AG10803 (cell line): ENCODE data around the gene OR7A5.
"Not testable (repeated sequence)": the region's sequence is repeated elsewhere in the genome, so short reads cannot be mapped to it uniquely, and the experiment has no call there.

ENCODE experiments used
- DNase-seq: peaks from one replicate; pipeline ENCODE4 v3.0.0; 2010; ENCODE audit warnings: low read depth
- H3K4me3 ChIP-seq: 2 replicates; pipeline ENCODE4 v1.5.1; 2011; ENCODE audit warnings: mild to moderate bottlenecking, low read length, control low read depth
- CTCF ChIP-seq: conservative IDR thresholded peaks from 2 replicates; pipeline ENCODE4 v1.5.1; 2011; ENCODE audit warnings: mild to moderate bottlenecking, low read length, control low read depth, inconsistent platforms

Gene OR7A5

GRCh38 chr19:14809272-14810057 is 25.5 kb downstream of the OR7A5 start:
- TF ChIP-seq CTCF = no peak
- no peak for DNase-seq

GRCh38 chr19:14804765-14805164 is 30.2 kb downstream of the OR7A5 start:
- H3K4me3 ChIP-seq = no peak overlapping the region
- DNase-seq = no peak
- no peak for TF ChIP-seq CTCF

More at GRCh38 chr19:14809272-14810057, 25.5 kb downstream of the OR7A5 start:
- no peak overlapping the region for H3K4me3 ChIP-seq

GRCh38 chr19:14798760-14799159 is 36.2 kb downstream of the OR7A5 start:
- H3K4me3 ChIP-seq = no peak overlapping the region
- DNase-seq = no peak
- no peak for TF ChIP-seq CTCF

- no peak for TF ChIP-seq CTCF
- DNase-seq = no peak
- H3K4me3 ChIP-seq = no peak overlapping the region
Measured at GRCh38 chr19:14796021-14796420, 39.0 kb downstream of the OR7A5 start.

- no peak for TF ChIP-seq CTCF
- no peak overlapping the region for H3K4me3 ChIP-seq
- DNase-seq = no peak
Measured at GRCh38 chr19:14795078-14795721, 39.8 kb downstream of the OR7A5 start.

- not testable (repeated sequence) for H3K4me3 ChIP-seq, DNase-seq
Measured at GRCh38 chr19:14792250-14792649, 42.7 kb downstream of the OR7A5 start.

GRCh38 chr19:14786421-14786851 is 48.5 kb downstream of the OR7A5 start:
- no peak for DNase-seq
- H3K4me3 ChIP-seq = no peak overlapping the region
- peak; percentile 47 for TF ChIP-seq CTCF

GRCh38 chr19:14785102-14785793 is 49.7 kb downstream of the OR7A5 start:
- DNase-seq, H3K4me3 ChIP-seq: not testable (repeated sequence)

- not testable (repeated sequence) for H3K4me3 ChIP-seq
- DNase-seq = peak; percentile 8
Measured at GRCh38 chr19:14784730-14785101, 50.3 kb downstream of the OR7A5 start.

GRCh38 chr19:14783410-14783998 is 51.5 kb downstream of the OR7A5 start:
- H3K4me3 ChIP-seq, DNase-seq: not testable (repeated sequence)
